Endothelial cell (in vitro differentiated cells): ENCODE data around the gene FRG2C. TPM values are rescaled to one million over a fixed set of nuclear protein-coding genes. Genes with fewer than 3 reads are reported as not detected.

Experiments used
- DNase-seq: peaks from one replicate; pipeline ENCODE4 v3.0.0; 2021; ENCODE audit warnings: low spot score
- H3K27ac Mint-ChIP-seq: one replicate; pipeline ENCODE4 v1.8.0; 2021; ENCODE audit warnings: mixed read lengths, inconsistent platforms; ENCODE audit not compliant: unreplicated experiment
- H3K27me3 Mint-ChIP-seq: one replicate; pipeline ENCODE4 v1.8.0; 2021; ENCODE audit warnings: mild to moderate bottlenecking, moderate library complexity, mixed read lengths, inconsistent platforms; ENCODE audit not compliant: unreplicated experiment
- H3K36me3 Mint-ChIP-seq: one replicate; pipeline ENCODE4 v1.8.0; 2021; ENCODE audit warnings: mild to moderate bottlenecking, low read depth, mixed read lengths, inconsistent platforms; ENCODE audit not compliant: unreplicated experiment
- H3K4me1 Mint-ChIP-seq: one replicate; pipeline ENCODE4 v1.8.0; 2021; ENCODE audit warnings: mild to moderate bottlenecking, mixed read lengths, inconsistent platforms; ENCODE audit not compliant: unreplicated experiment
- H3K4me3 Mint-ChIP-seq: one replicate; pipeline ENCODE4 v1.8.0; 2021; ENCODE audit warnings: mild to moderate bottlenecking, mixed read lengths, inconsistent platforms; ENCODE audit not compliant: unreplicated experiment
- H3K9me3 Mint-ChIP-seq: one replicate; pipeline ENCODE4 v1.8.0; 2021; ENCODE audit warnings: mixed read lengths, inconsistent platforms; ENCODE audit not compliant: unreplicated experiment
- microRNA-seq: library from miRNA; unstranded; fragments of <30 nt; microRNA quantifications from one replicate; pipeline ENCODE4, GENCODE V29; 2020; ENCODE audit not compliant: unreplicated experiment
- total RNA-seq: library from RNA; stranded (reverse); fragmentation: NEBNext Ultra II Directional; extraction: Animal tissue kit (Norgen Biotek cat#: 25700); gene quantifications from one replicate; pipeline ENCODE4 v1.2.1, GENCODE V29; 2021; ENCODE audit not compliant: unreplicated experiment
- TF ChIP-seq, protein P1 (sequence below): fragments of 200-600 bp; sonication (generic); IDR thresholded peaks from one replicate; pipeline ENCODE4 v1.5.0; 2021; ENCODE audit warnings: antibody characterized with exemption; ENCODE audit not compliant: unreplicated experiment

The FRG2C gene
- total RNA-seq, 1 donor from 2014 or later: not detected

DNA sequence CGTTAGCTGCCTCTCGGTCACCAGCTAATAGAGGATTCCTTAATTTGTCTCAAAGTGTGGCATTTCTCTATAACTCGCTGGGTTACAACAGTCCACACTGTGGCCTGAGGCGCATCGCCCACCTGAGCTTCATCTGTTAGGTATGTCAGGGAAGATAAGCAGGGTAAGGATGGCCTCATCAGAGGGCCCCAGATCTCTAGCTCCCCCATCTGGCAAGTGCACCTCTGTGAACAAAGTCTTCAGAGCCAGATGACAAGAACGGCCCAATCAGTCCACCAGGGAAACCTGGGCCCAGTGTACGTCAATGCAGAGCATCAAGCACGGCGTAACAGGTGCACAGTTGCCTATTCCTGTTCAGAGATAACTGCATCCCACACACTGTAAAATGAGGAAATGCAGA is 23.2 kb downstream of the FRG2C start:
- peaks cover 12% of the 10 kb centered on the region for H3K36me3 Mint-ChIP-seq
- no peaks in the 10 kb centered on the region for H3K4me1 Mint-ChIP-seq
- no peak for DNase-seq
- no peak overlapping the region for H3K27ac Mint-ChIP-seq
- H3K9me3 Mint-ChIP-seq: peaks cover 22% of the 10 kb centered on the region
- H3K27me3 Mint-ChIP-seq: no peaks in the 10 kb centered on the region
- TF ChIP-seq, protein P1, sequence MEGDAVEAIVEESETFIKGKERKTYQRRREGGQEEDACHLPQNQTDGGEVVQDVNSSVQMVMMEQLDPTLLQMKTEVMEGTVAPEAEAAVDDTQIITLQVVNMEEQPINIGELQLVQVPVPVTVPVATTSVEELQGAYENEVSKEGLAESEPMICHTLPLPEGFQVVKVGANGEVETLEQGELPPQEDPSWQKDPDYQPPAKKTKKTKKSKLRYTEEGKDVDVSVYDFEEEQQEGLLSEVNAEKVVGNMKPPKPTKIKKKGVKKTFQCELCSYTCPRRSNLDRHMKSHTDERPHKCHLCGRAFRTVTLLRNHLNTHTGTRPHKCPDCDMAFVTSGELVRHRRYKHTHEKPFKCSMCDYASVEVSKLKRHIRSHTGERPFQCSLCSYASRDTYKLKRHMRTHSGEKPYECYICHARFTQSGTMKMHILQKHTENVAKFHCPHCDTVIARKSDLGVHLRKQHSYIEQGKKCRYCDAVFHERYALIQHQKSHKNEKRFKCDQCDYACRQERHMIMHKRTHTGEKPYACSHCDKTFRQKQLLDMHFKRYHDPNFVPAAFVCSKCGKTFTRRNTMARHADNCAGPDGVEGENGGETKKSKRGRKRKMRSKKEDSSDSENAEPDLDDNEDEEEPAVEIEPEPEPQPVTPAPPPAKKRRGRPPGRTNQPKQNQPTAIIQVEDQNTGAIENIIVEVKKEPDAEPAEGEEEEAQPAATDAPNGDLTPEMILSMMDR: no peak
- no peak overlapping the region for H3K4me3 Mint-ChIP-seq

DNA sequence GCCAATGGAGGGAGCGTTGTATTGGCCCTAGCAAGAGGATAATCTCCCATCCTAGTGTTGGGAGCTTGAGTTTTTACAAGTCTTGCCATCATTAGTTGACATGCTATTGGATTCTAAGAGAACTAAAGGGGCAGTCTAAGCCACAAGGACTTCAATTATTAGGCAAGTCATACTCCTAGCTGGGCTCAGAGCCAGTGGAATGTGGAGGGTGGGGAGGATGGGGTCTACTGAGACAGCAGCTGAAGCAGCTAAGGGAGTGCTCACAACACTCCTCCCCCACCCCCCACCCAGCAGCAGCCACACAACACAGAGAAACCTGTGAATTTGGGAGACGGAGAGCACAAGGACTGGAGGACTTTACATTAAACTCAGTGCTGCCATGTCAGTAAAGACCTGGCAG is 27.9 kb downstream of the FRG2C start:
- H3K27ac Mint-ChIP-seq: no peak overlapping the region
- peaks cover 13% of the 10 kb centered on the region for H3K9me3 Mint-ChIP-seq
- H3K36me3 Mint-ChIP-seq: peaks cover 8% of the 10 kb centered on the region
- no peak overlapping the region for H3K4me3 Mint-ChIP-seq
- no peaks in the 10 kb centered on the region for H3K4me1 Mint-ChIP-seq
- no peak for DNase-seq
- H3K27me3 Mint-ChIP-seq: no peaks in the 10 kb centered on the region
- TF ChIP-seq, protein P1: no peak

Small RNAs within 50 kb of the gene (microRNA-seq; reads per million reads assigned to microRNA genes)
- not detected for gene MIR1324

Other genes with a start within 250 kb of the FRG2C start
- gene ZNF717, start 121.2 kb downstream of the FRG2C start, total RNA-seq: 5.3 TPM